IPS DF 6.9 (cell line): ENCODE results near the gene CLK2.
"Not testable (repeated sequence)": the region's sequence is repeated elsewhere in the genome, so short reads cannot be mapped to it uniquely, and the experiment has no call there.

ENCODE experiments used
- DNase-seq: peaks from one replicate; pipeline ENCODE4 v3.0.0-alpha.2; 2013; ENCODE audit warnings: low read depth, low spot score
- H3K27ac ChIP-seq: one replicate; pipeline ENCODE4 v1.5.1; 2013; ENCODE audit warnings: low read length, control low read depth
- H3K27me3 ChIP-seq: 2 replicates; pipeline ENCODE4 v1.6.1; 2013; ENCODE audit warnings: mild to moderate bottlenecking, low read length; ENCODE audit not compliant: control insufficient read depth, insufficient read depth
- H3K36me3 ChIP-seq: 2 replicates; pipeline ENCODE4 v1.6.1; 2013; ENCODE audit warnings: low read length; ENCODE audit not compliant: control insufficient read depth, insufficient read depth
- H3K4me1 ChIP-seq: 2 replicates; pipeline ENCODE4 v1.6.1; 2013; ENCODE audit warnings: low read length; ENCODE audit not compliant: control insufficient read depth, insufficient read depth
- H3K4me3 ChIP-seq: 2 replicates; pipeline ENCODE4 v1.5.1; 2013; ENCODE audit warnings: mild to moderate bottlenecking, low read length
- H3K9me3 ChIP-seq: 2 replicates; pipeline ENCODE4 v1.6.1; 2013; ENCODE audit warnings: low read length, inconsistent platforms; ENCODE audit not compliant: control insufficient read depth, insufficient read depth
- WGBS: extraction: QIAGEN DNeasy Blood & Tissue Kit; methylation state at CpG from one replicate; pipeline ENCODE4 v1.1.7; 2013; ENCODE audit warnings: mixed read lengths, missing lambda C conversion rate; ENCODE audit not compliant: insufficient read length, insufficient coverage; 5-methylcytosine and 5-hydroxymethylcytosine counted together

CLK2 gene

DNA sequence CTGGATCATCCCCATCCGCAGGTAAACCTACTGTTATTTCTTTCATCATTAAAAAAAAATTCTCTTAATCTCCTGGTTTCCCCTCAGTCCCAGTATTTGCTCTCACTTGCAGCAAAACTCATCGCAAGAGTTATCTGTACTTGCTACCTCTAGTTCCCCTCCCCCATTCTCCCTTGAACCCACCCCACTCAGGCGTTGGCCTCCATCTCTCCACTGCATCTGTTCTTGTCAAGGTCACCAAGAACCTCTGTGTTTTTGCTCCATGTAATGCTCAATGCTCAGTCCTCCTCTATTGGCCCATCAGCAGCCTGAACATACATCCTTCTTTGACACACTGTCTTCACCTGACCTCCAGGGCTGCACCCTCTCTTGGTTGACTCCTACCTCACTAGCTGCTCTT lies 23.4 kb upstream of the CLK2 start:
- Histone ChIP-seq H3K4me3 (no peak overlapping the region), H3K4me1 (peaks cover 8% of the 10 kb centered on the region; the same call in 1 of the 2 replicates), H3K9me3 (no peaks in the 10 kb centered on the region), H3K36me3 (no peaks in the 10 kb centered on the region), H3K27ac (no peak overlapping the region), H3K27me3 (peaks cover 8% of the 10 kb centered on the region; the same call in 1 of the 2 replicates)
- WGBS, result no CpG with 5 or more reads among the region's 3 CpGs
- DNase-seq, result no peak

DNA sequence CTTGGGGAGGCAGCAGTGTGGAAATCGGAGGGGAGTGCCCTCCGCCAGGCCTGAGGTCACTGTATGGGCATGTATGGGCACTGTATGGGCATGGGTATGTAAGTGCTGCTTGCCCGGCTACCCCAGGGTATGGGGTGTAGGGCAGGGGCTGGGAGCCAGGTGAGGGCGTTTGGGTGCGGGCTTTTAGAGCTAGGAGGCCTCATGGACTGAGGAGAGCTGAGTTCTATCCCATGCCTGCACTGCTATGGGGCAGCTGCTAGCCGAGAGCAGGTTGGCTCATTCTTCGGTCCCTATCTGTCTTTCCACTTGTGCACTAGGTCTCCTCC lies 22.6 kb upstream of the CLK2 start:
- DNase-seq, result no peak
- H3K27ac ChIP-seq, result no peak overlapping the region
- H3K27me3 ChIP-seq, result peaks cover 8% of the 10 kb centered on the region; the same call in 1 of the 2 replicates
- no CpG with 5 or more reads among the region's 7 CpGs for WGBS
- no peaks in the 10 kb centered on the region for H3K9me3 ChIP-seq
- H3K4me1 ChIP-seq, result peaks cover 8% of the 10 kb centered on the region; the same call in 1 of the 2 replicates
- H3K4me3 ChIP-seq, result peak overlapping the region; percentile 55; the same call in 1 of the 2 replicates
- no peaks in the 10 kb centered on the region for H3K36me3 ChIP-seq

- peak overlapping the region; percentile 55; the same call in 1 of the 2 replicates for H3K4me3 ChIP-seq
- no peaks in the 10 kb centered on the region for H3K36me3 ChIP-seq
- WGBS, result no CpG with 5 or more reads among the region's 47 CpGs
- no peak overlapping the region for H3K27ac ChIP-seq
- no peaks in the 10 kb centered on the region for H3K9me3 ChIP-seq
- peaks cover 8% of the 10 kb centered on the region; the same call in 1 of the 2 replicates for H3K27me3 ChIP-seq
- H3K4me1 ChIP-seq, result peaks cover 8% of the 10 kb centered on the region; the same call in 1 of the 2 replicates
- DNase-seq, result no peak
Measured at GRCh38 chr1:155295183-155295941, 22.1 kb upstream of the CLK2 start.

GRCh38 chr1:155294520-155295182 lies 21.3 kb upstream of the CLK2 start:
- no CpG with 5 or more reads among the region's 46 CpGs for WGBS
- no peaks in the 10 kb centered on the region for H3K36me3 ChIP-seq
- no peak for DNase-seq

DNA sequence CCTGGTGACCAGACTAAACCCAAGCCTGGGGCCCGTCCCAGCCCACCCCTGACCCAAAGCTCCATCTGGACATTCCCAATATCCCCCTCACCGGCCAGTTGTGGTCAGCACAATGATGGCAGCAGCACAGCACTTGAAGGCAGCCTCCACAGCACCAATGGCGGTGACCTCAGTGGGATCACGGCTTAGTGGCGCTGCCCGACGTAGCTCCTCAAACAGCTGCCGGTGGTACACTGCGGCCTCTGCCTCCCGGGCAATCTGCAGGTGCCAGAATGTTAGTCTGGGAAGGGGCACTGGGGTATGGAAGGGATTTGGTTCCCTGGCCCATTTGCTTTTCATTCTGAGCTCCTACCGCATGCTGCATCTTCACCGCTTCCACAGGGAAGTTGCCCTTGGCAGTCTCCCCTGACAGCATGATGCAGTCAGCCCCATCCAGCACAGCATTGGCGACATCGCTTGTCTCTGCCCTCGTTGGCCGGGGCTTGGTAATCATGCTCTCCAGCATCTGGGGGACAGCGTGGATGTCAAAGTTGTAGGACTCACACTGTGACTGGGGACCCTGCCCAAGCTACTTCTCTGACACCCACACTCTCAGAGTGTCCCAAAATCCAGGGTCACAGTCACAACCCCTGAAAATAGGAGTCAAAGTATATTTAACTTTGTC lies 19.9 kb upstream of the CLK2 start:
- H3K4me3 ChIP-seq, result no peak overlapping the region
- no peak for DNase-seq
- no peaks in the 10 kb centered on the region for H3K36me3 ChIP-seq
- H3K9me3 ChIP-seq, result no peaks in the 10 kb centered on the region
- no CpG with 5 or more reads among the region's 17 CpGs for WGBS
- no peak overlapping the region for H3K27ac ChIP-seq
- peaks cover 8% of the 10 kb centered on the region; the same call in 1 of the 2 replicates for H3K4me1 ChIP-seq
- H3K27me3 ChIP-seq, result peaks cover 8% of the 10 kb centered on the region; the same call in 1 of the 2 replicates

More at GRCh38 chr1:155294520-155295182, 21.3 kb upstream of the CLK2 start:
- Histone ChIP-seq H3K27me3 (peaks cover 8% of the 10 kb centered on the region; the same call in 1 of the 2 replicates), H3K4me3 (peak overlapping the region; percentile 55; the same call in 1 of the 2 replicates), H3K4me1 (peaks cover 8% of the 10 kb centered on the region; the same call in 1 of the 2 replicates), H3K9me3 (no peaks in the 10 kb centered on the region), H3K27ac (no peak overlapping the region)

DNA sequence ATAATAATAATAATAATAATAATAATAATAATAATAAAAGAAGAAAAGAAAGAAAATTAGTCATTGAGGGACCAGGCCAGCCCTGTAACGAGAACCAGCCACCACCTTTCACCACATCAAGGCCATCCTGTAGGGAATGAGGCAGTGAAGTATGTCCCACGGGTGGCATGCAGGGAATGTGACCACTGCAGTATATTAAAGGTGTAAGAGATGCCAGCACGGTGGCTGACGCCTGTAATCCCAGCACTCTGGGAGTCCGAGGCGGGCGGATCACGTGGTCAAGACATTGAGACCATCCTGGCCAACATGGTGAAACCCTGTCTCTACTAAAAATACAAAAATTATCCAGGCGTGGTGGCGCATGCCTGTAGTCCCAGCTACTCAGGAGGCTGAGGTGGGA lies 17.7 kb upstream of the CLK2 start:
- H3K4me3 ChIP-seq, H3K27ac ChIP-seq, H3K27me3 ChIP-seq, H3K9me3 ChIP-seq, DNase-seq, H3K4me1 ChIP-seq, H3K36me3 ChIP-seq: not testable (repeated sequence)
- no CpG with 5 or more reads among the region's 10 CpGs for WGBS

DNA sequence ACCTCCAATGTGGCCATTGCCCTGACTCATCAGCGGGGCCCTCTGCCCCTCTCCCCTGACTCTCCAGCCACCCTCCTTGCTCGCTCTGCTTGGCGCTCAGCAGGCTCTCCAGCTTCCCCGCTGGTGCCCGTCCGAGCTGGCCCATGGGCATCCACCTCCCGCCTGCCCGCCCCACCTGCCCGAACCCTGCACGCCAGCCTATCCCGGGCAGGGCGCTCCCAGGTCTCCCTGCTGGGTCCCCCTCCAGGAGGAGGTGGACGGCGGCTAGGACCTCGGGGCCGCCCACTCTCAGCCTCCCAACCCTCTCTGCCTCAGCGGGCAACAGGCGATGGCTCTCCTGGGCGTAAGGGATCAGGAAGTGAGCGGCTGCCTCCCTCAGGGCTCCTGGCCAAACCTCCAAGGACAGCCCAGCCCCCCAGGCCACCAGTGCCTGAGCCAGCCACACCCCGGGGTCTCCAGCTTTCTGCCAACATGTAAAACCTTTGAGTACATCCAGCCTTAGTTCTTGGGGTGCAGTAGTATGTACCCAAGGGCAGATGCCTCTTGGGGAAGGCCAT lies 14.8 kb upstream of the CLK2 start:
- Histone ChIP-seq H3K36me3 (no peaks in the 10 kb centered on the region), H3K27me3 (no peaks in the 10 kb centered on the region), H3K4me3 (no peak overlapping the region), H3K4me1 (no peaks in the 10 kb centered on the region), H3K27ac (no peak overlapping the region), H3K9me3 (no peaks in the 10 kb centered on the region)
- no CpG with 5 or more reads among the region's 21 CpGs for WGBS
- no peak for DNase-seq

- WGBS, result no CpG with 5 or more reads among the region's 2 CpGs
- no peak overlapping the region for H3K27ac ChIP-seq
Measured at GRCh38 chr1:155286544-155286943, 13.2 kb upstream of the CLK2 start.

GRCh38 chr1:155285631-155286044 lies 12.3 kb upstream of the CLK2 start:
- Histone ChIP-seq H3K36me3 (no peaks in the 10 kb centered on the region), H3K4me1 (no peaks in the 10 kb centered on the region), H3K9me3 (no peaks in the 10 kb centered on the region), H3K27ac (no peak overlapping the region), H3K27me3 (no peaks in the 10 kb centered on the region), H3K4me3 (no peak overlapping the region)
- no CpG with 5 or more reads among the region's 18 CpGs for WGBS
- DNase-seq, result no peak

More at GRCh38 chr1:155286544-155286943, 13.2 kb upstream of the CLK2 start:
- Histone ChIP-seq H3K36me3 (no peaks in the 10 kb centered on the region), H3K27me3 (no peaks in the 10 kb centered on the region), H3K4me1 (no peaks in the 10 kb centered on the region), H3K9me3 (no peaks in the 10 kb centered on the region), H3K4me3 (no peak overlapping the region)
- no peak for DNase-seq

DNA sequence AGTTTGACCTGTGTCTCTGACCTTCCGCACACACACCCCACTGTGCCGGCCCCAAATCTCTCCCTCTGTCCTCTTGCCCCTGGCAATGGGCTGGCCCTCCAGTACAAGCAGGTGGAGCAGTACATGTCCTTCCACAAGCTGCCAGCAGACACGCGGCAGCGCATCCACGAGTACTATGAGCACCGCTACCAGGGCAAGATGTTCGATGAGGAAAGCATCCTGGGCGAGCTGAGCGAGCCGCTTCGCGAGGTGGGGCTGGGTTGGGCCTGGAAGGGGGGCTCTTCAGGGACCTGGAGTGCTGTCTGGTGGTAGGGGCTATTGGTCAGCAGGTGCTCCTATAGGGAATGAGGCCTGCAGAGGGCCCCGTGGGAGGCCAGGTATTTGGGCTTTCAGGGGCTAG lies 11.8 kb upstream of the CLK2 start:
- no peak for DNase-seq
- no peaks in the 10 kb centered on the region for H3K9me3 ChIP-seq
- H3K36me3 ChIP-seq, result no peaks in the 10 kb centered on the region
- WGBS, result no CpG with 5 or more reads among the region's 14 CpGs
- H3K4me1 ChIP-seq, result no peaks in the 10 kb centered on the region
- no peak overlapping the region for H3K4me3 ChIP-seq
- H3K27ac ChIP-seq, result no peak overlapping the region
- no peaks in the 10 kb centered on the region for H3K27me3 ChIP-seq
